Mesendoderm (in vitro differentiated cells): Measurements from ENCODE around the gene KIAA0232.

Experiments
- DNase-seq: peaks from one replicate; pipeline ENCODE4 v3.0.0; 2013
- H2AK5ac ChIP-seq: 2 replicates; pipeline ENCODE4 v1.6.1; 2013; ENCODE audit warnings: low read length, inconsistent platforms
- H2BK120ac ChIP-seq: 2 replicates; pipeline ENCODE4 v1.6.1; 2013; ENCODE audit warnings: low read depth, mild to moderate bottlenecking, low read length, moderate library complexity, mixed read lengths
- H2BK15ac ChIP-seq: replicated peaks from 2 replicates; pipeline ENCODE4 v1.6.1; 2013; ENCODE audit warnings: low read depth, mild to moderate bottlenecking, moderate library complexity
- H2BK5ac ChIP-seq: 2 replicates; pipeline ENCODE4 v1.6.1; 2013; ENCODE audit warnings: low read length, inconsistent platforms
- H3K18ac ChIP-seq: 2 replicates; pipeline ENCODE4 v1.6.1; 2013; ENCODE audit warnings: mild to moderate bottlenecking, low read length, mixed read lengths
- H3K23ac ChIP-seq: one replicate; pipeline ENCODE4 v1.6.1; 2013; ENCODE audit warnings: low read length
- H3K27ac ChIP-seq: 2 replicates; pipeline ENCODE4 v1.5.1; 2013; ENCODE audit warnings: low read depth, mild to moderate bottlenecking, inconsistent platforms, low read length, moderate library complexity
- H3K27me3 ChIP-seq: 2 replicates; pipeline ENCODE4 v1.6.1; 2013; ENCODE audit warnings: low read length, control low read depth, mild to moderate bottlenecking, inconsistent platforms; ENCODE audit not compliant: insufficient read depth, poor library complexity
- H3K36me3 ChIP-seq: 2 replicates; pipeline ENCODE4 v1.6.1; 2013; ENCODE audit warnings: low read length, inconsistent platforms; ENCODE audit not compliant: control insufficient read depth, insufficient read depth
- H3K4ac ChIP-seq: one replicate; pipeline ENCODE4 v1.6.1; 2013; ENCODE audit warnings: low read depth, mild to moderate bottlenecking, low read length, moderate library complexity
- H3K4me1 ChIP-seq: 2 replicates; pipeline ENCODE4 v1.6.1; 2013; ENCODE audit warnings: low read depth, low read length, inconsistent platforms; ENCODE audit not compliant: control insufficient read depth
- H3K4me2 ChIP-seq: 2 replicates; pipeline ENCODE4 v1.6.1; 2013; ENCODE audit warnings: low read length
- H3K4me3 ChIP-seq: 2 replicates; pipeline ENCODE4 v1.5.1; 2013; ENCODE audit warnings: mild to moderate bottlenecking, low read length
- H3K56ac ChIP-seq: one replicate; pipeline ENCODE4 v1.6.1; 2013; ENCODE audit warnings: low read length
- H3K79me1 ChIP-seq: 2 replicates; pipeline ENCODE4 v1.6.1; 2013; ENCODE audit warnings: low read length, inconsistent platforms
- H3K79me2 ChIP-seq: 2 replicates; pipeline ENCODE4 v1.6.1; 2013; ENCODE audit warnings: mild to moderate bottlenecking, low read length; ENCODE audit not compliant: control insufficient read depth, insufficient read depth
- H3K9ac ChIP-seq: 2 replicates; pipeline ENCODE4 v1.6.1; 2013; ENCODE audit warnings: low read length, inconsistent platforms
- H4K5ac ChIP-seq: one replicate; pipeline ENCODE4 v1.6.1; 2013; ENCODE audit warnings: low read length
- H4K8ac ChIP-seq: one replicate; pipeline ENCODE4 v1.6.1; 2013; ENCODE audit warnings: low read depth, mild to moderate bottlenecking, control low read depth, low read length, moderate library complexity
- WGBS: extraction: QIAGEN DNeasy Blood & Tissue Kit; methylation state at CpG from one replicate; pipeline ENCODE4 v1.1.7; 2013; ENCODE audit warnings: low lambda C conversion rate, missing lambda C conversion rate; ENCODE audit not compliant: insufficient coverage; ENCODE audit errors: extremely low coverage; 5-methylcytosine and 5-hydroxymethylcytosine counted together

Gene KIAA0232

DNA sequence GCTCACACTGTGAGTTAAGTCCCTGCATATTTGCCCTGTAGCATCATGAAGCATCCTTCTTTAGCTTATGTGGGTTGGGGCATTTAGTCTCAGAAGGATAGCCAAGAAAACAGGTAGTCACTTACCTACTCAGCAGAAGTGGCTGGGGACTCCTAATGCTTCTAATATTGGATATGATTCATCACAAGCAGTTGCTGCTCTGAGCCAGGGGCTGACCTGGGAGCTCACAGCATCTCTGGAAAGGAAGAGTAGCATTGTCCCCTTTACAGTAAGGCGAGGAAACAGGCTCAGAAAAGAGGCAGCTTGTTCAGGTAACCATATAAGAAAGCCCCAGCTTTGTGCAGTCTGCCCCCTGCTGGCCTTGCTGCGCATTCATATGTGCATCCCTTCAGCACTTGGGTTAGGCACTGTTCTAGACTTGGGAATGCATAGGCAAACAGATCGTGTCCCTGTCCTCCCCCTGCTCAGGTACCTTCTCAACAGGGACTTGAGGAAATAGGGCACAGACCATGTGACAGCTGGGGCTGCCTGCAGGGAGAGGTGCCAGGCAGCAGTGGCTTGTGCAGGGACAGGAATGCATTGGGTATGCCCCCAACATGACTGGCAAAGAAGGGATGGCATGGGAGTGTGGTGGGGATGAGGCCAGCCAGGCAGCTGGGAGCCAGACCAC is 91.4 kb downstream of the KIAA0232 start:
- H3K9ac ChIP-seq = no peak overlapping the region
- WGBS = no CpG with 5 or more reads among the region's 3 CpGs
- H3K4me3 ChIP-seq = no peak overlapping the region
- no peaks in the 10 kb centered on the region for H3K79me2 ChIP-seq
- no peak overlapping the region for H4K8ac ChIP-seq
- no peak overlapping the region for H2BK15ac ChIP-seq
- H3K27ac ChIP-seq = no peak overlapping the region
- H3K23ac ChIP-seq = no peak overlapping the region
- no peaks in the 10 kb centered on the region for H3K4me1 ChIP-seq
- no peak overlapping the region for H4K5ac ChIP-seq
- DNase-seq = peak; percentile 70
- H3K18ac ChIP-seq = no peak overlapping the region
- no peaks in the 10 kb centered on the region for H3K27me3 ChIP-seq
- no peak overlapping the region for H2AK5ac ChIP-seq
- peaks cover 5% of the 10 kb centered on the region for H3K36me3 ChIP-seq
- no peak overlapping the region for H3K56ac ChIP-seq
- peaks cover 3% of the 10 kb centered on the region for H3K79me1 ChIP-seq
- H3K4ac ChIP-seq = no peak overlapping the region
- H2BK5ac ChIP-seq = no peak overlapping the region
- H3K4me2 ChIP-seq = no peak overlapping the region
- no peak overlapping the region for H2BK120ac ChIP-seq

- Histone ChIP-seq H2BK5ac (no peak overlapping the region), H2BK15ac (no peak overlapping the region), H2AK5ac (no peak overlapping the region), H3K18ac (no peak overlapping the region), H3K4me3 (no peak overlapping the region), H3K4me1 (no peaks in the 10 kb centered on the region), H3K79me1 (peaks cover 2% of the 10 kb centered on the region), H3K9ac (no peak overlapping the region), H3K4me2 (no peak overlapping the region), H3K27me3 (no peaks in the 10 kb centered on the region), H3K27ac (no peak overlapping the region), H3K56ac (no peak overlapping the region), H3K23ac (no peak overlapping the region), H3K36me3 (peaks cover 5% of the 10 kb centered on the region), H2BK120ac (no peak overlapping the region), H3K4ac (no peak overlapping the region), H3K79me2 (no peaks in the 10 kb centered on the region), H4K8ac (no peak overlapping the region), H4K5ac (no peak overlapping the region)
- no peak for DNase-seq
- WGBS = no CpG with 5 or more reads among the region's 4 CpGs
Observed at GRCh38 chr4:6874981-6875380, 92.5 kb downstream of the KIAA0232 start.

- H3K4me2 ChIP-seq = no peak overlapping the region
- peaks cover 2% of the 10 kb centered on the region for H3K79me1 ChIP-seq
- no peak overlapping the region for H3K56ac ChIP-seq
- no peaks in the 10 kb centered on the region for H3K79me2 ChIP-seq
- H3K36me3 ChIP-seq = peaks cover 5% of the 10 kb centered on the region
- no CpG with 5 or more reads among the region's 4 CpGs for WGBS
- no peak overlapping the region for H2AK5ac ChIP-seq
- no peak overlapping the region for H3K9ac ChIP-seq
- no peaks in the 10 kb centered on the region for H3K4me1 ChIP-seq
- H3K27me3 ChIP-seq = no peaks in the 10 kb centered on the region
- H4K8ac ChIP-seq = no peak overlapping the region
- DNase-seq = no peak
- no peak overlapping the region for H2BK120ac ChIP-seq
- H3K18ac ChIP-seq = no peak overlapping the region
- H2BK15ac ChIP-seq = no peak overlapping the region
- H2BK5ac ChIP-seq = no peak overlapping the region
- no peak overlapping the region for H3K4me3 ChIP-seq
- H4K5ac ChIP-seq = no peak overlapping the region
- no peak overlapping the region for H3K4ac ChIP-seq
- H3K27ac ChIP-seq = no peak overlapping the region
- H3K23ac ChIP-seq = no peak overlapping the region
Observed at GRCh38 chr4:6875431-6875831, 92.9 kb downstream of the KIAA0232 start.

DNA sequence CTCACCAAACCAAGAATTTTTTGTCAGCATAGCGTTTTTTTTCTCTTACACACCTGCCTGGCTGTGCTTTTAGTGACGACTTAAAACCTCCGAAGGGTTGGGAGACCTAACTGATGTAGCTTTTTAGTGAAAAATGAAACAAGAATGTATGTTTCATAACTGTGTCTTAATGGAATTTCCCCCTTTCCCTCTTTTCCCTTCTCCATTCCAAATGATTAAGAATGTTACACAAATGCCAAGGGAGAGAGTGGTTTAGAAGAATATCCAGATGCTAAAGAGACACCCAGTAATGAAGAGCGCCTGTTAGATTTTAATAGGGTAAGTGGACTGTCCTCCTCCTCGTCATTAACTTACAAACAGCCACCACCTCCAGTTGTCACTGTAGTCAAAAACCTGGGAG is 93.9 kb downstream of the KIAA0232 start:
- no peaks in the 10 kb centered on the region for H3K79me2 ChIP-seq
- H3K4ac ChIP-seq = no peak overlapping the region
- H2BK5ac ChIP-seq = no peak overlapping the region
- H4K5ac ChIP-seq = no peak overlapping the region
- H2BK15ac ChIP-seq = no peak overlapping the region
- no peak overlapping the region for H3K4me3 ChIP-seq
- H3K27me3 ChIP-seq = no peaks in the 10 kb centered on the region
- H3K18ac ChIP-seq = no peak overlapping the region
- no peak overlapping the region for H3K9ac ChIP-seq
- H3K36me3 ChIP-seq = peaks cover 5% of the 10 kb centered on the region
- H3K23ac ChIP-seq = no peak overlapping the region
- no peaks in the 10 kb centered on the region for H3K4me1 ChIP-seq
- no peak overlapping the region for H2BK120ac ChIP-seq
- H3K27ac ChIP-seq = no peak overlapping the region
- no peak overlapping the region for H4K8ac ChIP-seq
- H2AK5ac ChIP-seq = no peak overlapping the region
- H3K79me1 ChIP-seq = peaks cover 2% of the 10 kb centered on the region
- no peak for DNase-seq
- no CpG with 5 or more reads among the region's 5 CpGs for WGBS
- H3K56ac ChIP-seq = no peak overlapping the region
- no peak overlapping the region for H3K4me2 ChIP-seq

- no peak overlapping the region for H3K56ac ChIP-seq
- H3K4me2 ChIP-seq = no peak overlapping the region
- H3K79me2 ChIP-seq = no peaks in the 10 kb centered on the region
- no peak overlapping the region for H4K8ac ChIP-seq
- H2BK5ac ChIP-seq = no peak overlapping the region
- no peak overlapping the region for H2AK5ac ChIP-seq
- no peak overlapping the region for H3K4me3 ChIP-seq
- H3K79me1 ChIP-seq = peaks cover 2% of the 10 kb centered on the region
- H3K4me1 ChIP-seq = no peaks in the 10 kb centered on the region
- no peak overlapping the region for H3K23ac ChIP-seq
- no peak overlapping the region for H3K27ac ChIP-seq
- WGBS = no CpG with 5 or more reads among the region's 14 CpGs
- H3K9ac ChIP-seq = no peak overlapping the region
- H3K18ac ChIP-seq = no peak overlapping the region
- no peak overlapping the region for H2BK15ac ChIP-seq
- DNase-seq = no peak
- no peaks in the 10 kb centered on the region for H3K27me3 ChIP-seq
- no peak overlapping the region for H2BK120ac ChIP-seq
- H3K36me3 ChIP-seq = peaks cover 5% of the 10 kb centered on the region
- H4K5ac ChIP-seq = no peak overlapping the region
- H3K4ac ChIP-seq = no peak overlapping the region
Observed at GRCh38 chr4:6877067-6877466, 94.5 kb downstream of the KIAA0232 start.

DNA sequence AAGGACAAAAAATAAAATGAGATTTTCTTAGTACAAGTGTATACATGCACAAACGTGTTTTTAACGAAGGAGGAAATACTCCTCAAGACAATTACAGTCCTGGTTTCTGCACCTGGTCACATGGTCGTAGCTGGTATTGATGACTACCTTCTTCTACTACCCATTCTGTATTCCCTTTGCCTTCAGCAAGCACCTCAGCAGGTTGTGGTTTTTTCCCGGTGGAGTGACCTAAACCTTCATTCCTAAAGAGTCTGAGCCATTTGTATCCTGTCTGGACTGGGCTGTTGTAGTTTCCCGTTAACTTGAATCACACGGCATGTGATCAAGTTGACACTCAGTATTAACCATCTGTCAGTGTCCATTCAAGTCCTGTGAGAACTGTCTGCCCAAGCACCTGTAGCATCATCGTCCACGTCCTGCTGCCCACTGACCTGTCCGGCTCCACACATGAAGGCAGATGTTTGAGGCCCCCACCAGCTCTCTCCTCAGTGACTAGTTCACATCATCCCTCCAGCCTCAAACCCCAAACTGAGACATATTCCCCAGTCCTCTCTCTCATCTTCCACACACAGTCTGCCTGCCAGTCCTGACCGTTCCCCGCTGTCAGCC is 96.0 kb downstream of the KIAA0232 start:
- no peak overlapping the region for H3K23ac ChIP-seq
- H3K36me3 ChIP-seq = peaks cover 6% of the 10 kb centered on the region
- WGBS = no CpG with 5 or more reads among the region's 11 CpGs
- no peak overlapping the region for H2BK120ac ChIP-seq
- DNase-seq = no peak
- H3K9ac ChIP-seq = no peak overlapping the region
- H4K8ac ChIP-seq = no peak overlapping the region
- no peaks in the 10 kb centered on the region for H3K79me2 ChIP-seq
- no peaks in the 10 kb centered on the region for H3K4me1 ChIP-seq
- no peaks in the 10 kb centered on the region for H3K27me3 ChIP-seq
- no peak overlapping the region for H3K27ac ChIP-seq
- no peak overlapping the region for H2AK5ac ChIP-seq
- H3K4ac ChIP-seq = no peak overlapping the region
- H3K4me3 ChIP-seq = no peak overlapping the region
- H3K18ac ChIP-seq = no peak overlapping the region
- peaks cover 2% of the 10 kb centered on the region for H3K79me1 ChIP-seq
- no peak overlapping the region for H2BK5ac ChIP-seq
- no peak overlapping the region for H3K4me2 ChIP-seq
- no peak overlapping the region for H4K5ac ChIP-seq
- H3K56ac ChIP-seq = no peak overlapping the region
- no peak overlapping the region for H2BK15ac ChIP-seq
